22Rv1 (cell line): ENCODE data around the gene RSBN1L.

ENCODE experiments used
- H3K27ac ChIP-seq: fragments of 450-650 bp; 2 replicates; pipeline ENCODE4 v1.5.1; 2017
- ZFX ChIP-seq: fragments of 450-650 bp; IDR thresholded peaks from 2 replicates; pipeline ENCODE4 v1.6.1; 2017; ENCODE audit warnings: antibody characterized with exemption, borderline replicate concordance
- TF ChIP-seq, protein P1 (sequence below): fragments of 450-650 bp; IDR thresholded peaks from 2 replicates; pipeline ENCODE4 v1.5.1; 2017; ENCODE audit warnings: mild to moderate bottlenecking

Gene RSBN1L

DNA sequence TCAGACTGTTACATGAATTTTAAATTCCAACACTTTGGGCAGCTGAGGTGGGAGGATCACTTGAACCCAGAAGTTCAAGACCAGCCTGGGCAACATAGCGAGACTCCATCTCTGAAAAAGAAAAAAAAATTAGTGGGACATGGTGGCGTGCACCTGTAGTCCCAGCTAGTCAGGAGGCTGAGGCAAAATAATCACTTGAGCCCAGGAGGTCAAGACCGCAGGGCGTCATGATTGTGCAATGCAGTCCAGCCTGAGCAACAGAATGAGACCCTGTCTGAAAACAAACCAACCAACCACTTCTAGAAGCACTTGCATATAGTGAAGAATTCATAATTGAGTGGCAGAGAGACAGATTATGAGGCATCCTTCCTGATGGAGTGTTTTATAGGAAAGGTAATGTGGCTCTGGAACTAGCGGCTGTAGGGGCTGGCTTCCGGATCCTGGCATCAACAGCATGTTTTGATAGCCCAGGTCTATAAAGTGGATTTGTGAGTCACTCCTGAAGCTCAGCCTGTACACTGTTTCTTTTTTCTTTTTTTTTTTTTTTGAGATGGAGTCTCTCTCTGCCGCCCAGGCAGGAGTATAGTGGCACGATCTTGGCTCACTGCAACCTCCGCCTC is 40.3 kb upstream of the RSBN1L start:
- TF ChIP-seq, protein P1, sequence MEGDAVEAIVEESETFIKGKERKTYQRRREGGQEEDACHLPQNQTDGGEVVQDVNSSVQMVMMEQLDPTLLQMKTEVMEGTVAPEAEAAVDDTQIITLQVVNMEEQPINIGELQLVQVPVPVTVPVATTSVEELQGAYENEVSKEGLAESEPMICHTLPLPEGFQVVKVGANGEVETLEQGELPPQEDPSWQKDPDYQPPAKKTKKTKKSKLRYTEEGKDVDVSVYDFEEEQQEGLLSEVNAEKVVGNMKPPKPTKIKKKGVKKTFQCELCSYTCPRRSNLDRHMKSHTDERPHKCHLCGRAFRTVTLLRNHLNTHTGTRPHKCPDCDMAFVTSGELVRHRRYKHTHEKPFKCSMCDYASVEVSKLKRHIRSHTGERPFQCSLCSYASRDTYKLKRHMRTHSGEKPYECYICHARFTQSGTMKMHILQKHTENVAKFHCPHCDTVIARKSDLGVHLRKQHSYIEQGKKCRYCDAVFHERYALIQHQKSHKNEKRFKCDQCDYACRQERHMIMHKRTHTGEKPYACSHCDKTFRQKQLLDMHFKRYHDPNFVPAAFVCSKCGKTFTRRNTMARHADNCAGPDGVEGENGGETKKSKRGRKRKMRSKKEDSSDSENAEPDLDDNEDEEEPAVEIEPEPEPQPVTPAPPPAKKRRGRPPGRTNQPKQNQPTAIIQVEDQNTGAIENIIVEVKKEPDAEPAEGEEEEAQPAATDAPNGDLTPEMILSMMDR = no peak
- no peak for TF ChIP-seq ZFX
- H3K27ac ChIP-seq = no peak overlapping the region

DNA sequence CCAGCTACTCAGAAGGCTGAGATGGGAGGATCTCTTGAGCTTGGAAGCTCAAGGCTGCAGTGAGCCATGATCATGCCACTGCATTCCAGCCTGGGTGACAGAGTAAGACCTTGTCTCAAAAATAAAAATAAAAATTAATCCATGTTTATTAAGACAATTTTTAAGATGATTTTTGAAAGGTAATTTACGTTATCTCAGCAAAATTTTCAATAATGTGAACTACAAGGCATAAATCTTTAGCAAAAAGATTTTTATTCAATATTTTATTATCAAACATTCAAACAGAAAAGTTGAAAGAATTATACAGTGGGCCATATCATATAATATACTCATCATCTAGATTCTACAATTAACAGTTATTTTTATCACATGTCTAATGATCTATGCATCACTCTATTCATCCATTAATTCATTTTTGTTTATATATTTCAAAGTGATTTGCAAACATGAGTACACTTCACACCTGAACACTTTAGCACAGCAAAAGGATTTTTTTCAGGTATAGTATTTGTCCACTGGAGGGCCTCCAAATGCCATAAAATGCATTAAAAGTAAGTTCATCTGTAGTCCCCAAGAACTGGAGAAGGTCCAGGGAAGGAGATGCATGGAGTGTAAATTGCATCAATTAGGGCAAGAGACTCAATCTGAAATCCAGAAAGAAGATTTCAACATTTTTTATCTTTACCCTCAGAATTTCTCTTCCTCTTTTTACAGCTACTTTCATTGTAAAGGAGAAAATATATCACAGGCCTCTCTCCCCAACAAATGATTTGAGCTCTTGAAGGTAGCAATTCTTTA is 38.6 kb upstream of the RSBN1L start:
- no peak for TF ChIP-seq ZFX
- TF ChIP-seq, protein P1 = peak; percentile 90
- H3K27ac ChIP-seq = no peak overlapping the region

DNA sequence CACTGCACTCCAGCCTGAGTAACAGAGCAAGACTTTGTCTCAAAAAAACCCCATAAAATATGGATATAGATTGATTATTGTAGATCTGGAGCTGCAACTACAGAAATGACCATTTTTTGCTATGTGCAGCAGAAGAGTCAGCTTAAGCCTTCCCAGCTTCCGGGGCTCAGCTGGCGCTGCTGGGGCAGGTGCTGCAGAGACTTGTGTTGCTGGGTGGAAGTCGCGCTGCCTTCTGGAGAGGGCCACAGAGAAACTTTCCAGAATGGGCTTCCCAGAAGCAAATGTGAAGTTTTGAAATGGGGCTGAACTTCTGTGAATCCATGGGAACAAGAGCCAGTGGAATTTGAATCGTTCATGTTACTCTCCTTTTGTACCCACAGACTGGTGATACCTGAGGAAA is 37.3 kb upstream of the RSBN1L start:
- no peak overlapping the region for H3K27ac ChIP-seq
- TF ChIP-seq ZFX = no peak
- TF ChIP-seq, protein P1 = no peak

DNA sequence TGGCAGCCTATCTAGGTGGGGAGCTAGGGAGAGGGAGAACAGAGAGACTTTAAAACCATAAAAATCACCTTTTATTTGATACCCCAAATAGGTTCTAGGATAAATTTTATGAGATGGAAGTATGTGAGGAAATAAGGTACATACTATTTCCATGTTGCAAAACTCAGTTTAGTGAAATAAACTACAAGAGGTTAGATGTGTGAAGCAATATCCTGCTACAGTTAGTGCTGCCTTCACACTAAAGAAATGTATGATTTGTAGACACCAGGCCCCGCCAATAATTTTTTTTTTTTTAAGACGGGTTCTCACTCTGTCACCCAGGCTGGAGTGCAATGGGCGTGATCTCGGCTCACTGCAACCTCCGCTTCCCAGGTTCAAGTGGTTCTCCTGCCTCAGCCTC is 34.4 kb upstream of the RSBN1L start:
- no peak overlapping the region for H3K27ac ChIP-seq
- TF ChIP-seq ZFX = no peak
- TF ChIP-seq, protein P1 = no peak

DNA sequence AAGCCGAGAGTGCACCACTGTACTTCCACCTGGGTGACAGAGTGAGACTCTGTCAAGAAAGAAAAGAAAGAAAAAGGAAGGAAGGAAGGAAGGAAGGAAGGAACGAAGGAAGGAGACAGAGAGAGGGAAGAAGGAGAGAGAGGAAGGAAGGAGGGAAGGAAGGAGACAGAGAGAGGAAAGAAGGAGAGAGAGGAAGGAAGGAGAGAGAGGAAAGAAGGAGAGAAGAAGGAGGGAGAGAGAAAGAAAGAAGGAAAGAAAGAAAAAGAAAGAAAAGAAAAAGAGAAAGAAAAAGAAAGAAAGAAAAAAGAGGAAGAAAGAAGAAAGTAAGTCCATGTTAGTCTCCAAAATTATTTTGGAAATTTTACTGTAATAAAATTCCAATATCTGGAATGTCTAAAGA is 33.4 kb upstream of the RSBN1L start:
- H3K27ac ChIP-seq = no peak overlapping the region
- TF ChIP-seq, protein P1 = no peak
- TF ChIP-seq ZFX = no peak

DNA sequence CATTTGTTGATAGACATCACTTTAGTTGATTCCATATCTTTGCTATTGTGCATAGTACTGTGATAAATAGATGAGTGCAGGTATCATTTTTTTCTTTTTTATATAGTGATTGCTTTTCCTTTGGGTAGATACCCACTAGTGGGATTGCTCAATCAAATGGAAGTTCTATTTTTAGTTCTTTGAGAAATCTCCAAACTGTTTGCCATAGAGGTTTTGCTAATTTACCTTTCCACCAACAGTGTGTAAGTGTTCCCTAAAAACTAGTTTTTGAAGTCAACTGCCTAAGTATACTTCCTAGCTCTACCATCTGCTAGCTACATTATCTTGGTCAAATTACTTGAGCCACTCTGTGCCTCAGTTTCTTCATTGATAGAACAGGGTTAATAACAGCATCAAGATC is 31.5 kb upstream of the RSBN1L start:
- H3K27ac ChIP-seq = no peak overlapping the region
- TF ChIP-seq, protein P1 = no peak
- TF ChIP-seq ZFX = no peak

DNA sequence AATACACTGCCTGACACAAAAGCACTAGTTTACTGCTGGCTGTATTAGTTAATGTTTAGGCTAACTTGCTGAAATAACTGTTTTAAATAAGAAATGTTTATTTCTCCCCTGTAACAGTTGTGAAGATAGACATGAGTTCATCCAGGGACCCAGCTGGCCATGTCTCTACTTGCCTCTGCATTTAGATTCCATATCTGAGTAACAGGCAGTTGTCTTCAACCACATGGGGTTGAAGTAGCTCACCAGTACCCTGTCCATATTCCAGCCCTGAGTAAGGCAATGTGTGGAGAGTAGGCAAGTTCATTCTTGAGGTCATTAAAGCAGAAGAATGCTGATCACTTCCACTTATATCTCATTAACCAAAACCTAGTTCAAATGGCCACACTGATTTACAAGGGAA is 31.1 kb upstream of the RSBN1L start:
- H3K27ac ChIP-seq = no peak overlapping the region
- TF ChIP-seq ZFX = no peak
- TF ChIP-seq, protein P1 = no peak
